ENCODE results near the gene PRKCB. TPM values are rescaled to one million over a fixed set of nuclear protein-coding genes. Genes with fewer than 3 reads are reported as not detected.

Gene PRKCB
- total and polyA plus RNA-seq, 4 donors = 1.6 to 9.4 (median 4.0) TPM

- no peak for TF ChIP-seq ATF3 (IDR thresholded peaks at IDR 0.05)
- TF ChIP-seq JUND (IDR thresholded peaks at IDR 0.05) = no peak
- TF ChIP-seq EGR1 (IDR thresholded peaks at IDR 0.05; ENCODE audit: low read depth in 2 of 2) = no peak
- TF ChIP-seq MAX (IDR thresholded peaks at IDR 0.05) = no peak
- TF ChIP-seq GABPA (IDR thresholded peaks at IDR 0.05 in 1 of 2, conservative IDR thresholded peaks at IDR 0.05 in 1 of 2) = no peak
- no peak for TF ChIP-seq CTCF (IDR thresholded peaks at IDR 0.05; ENCODE audit: low read depth, low read length, missing input control)
Measured at GRCh38 chr16:24180451-24180850, 344.7 kb downstream of the PRKCB start (continued).

- Histone ChIP-seq H3K4me1 (ENCODE audit: control insufficient read depth in 4 of 4, insufficient read depth in 4 of 4, low read length in 3 of 4) (no peaks in the 10 kb centered on the region), H3K27ac (ENCODE audit: low read depth in 1 of 2, low read length in 2 of 2) (no peak overlapping the region), H3K36me3 (ENCODE audit: control insufficient read depth in 4 of 4, insufficient read depth in 3 of 4, low read depth in 1 of 4, low read length in 3 of 4) (no peaks in the 10 kb centered on the region), H3K27me3 (ENCODE audit: control insufficient read depth in 4 of 4, insufficient read depth in 4 of 4, low read length in 3 of 4) (no peaks in the 10 kb centered on the region), H3K4me3 (ENCODE audit: low read depth in 1 of 3, low read length in 3 of 3) (no peak overlapping the region), H3K9me3 (ENCODE audit: control insufficient read depth in 4 of 4, low read length in 3 of 4) (no peaks in the 10 kb centered on the region), H3K9ac (ENCODE audit: low read depth in 1 of 2, low read length in 2 of 2) (no peak overlapping the region)
- TF ChIP-seq JUND (IDR thresholded peaks at IDR 0.05) = no peak
- no peak for TF ChIP-seq ATF3 (IDR thresholded peaks at IDR 0.05)
- TF ChIP-seq YY1 (IDR thresholded peaks at IDR 0.05) = no peak
- TF ChIP-seq EGR1 (IDR thresholded peaks at IDR 0.05; ENCODE audit: low read depth in 2 of 2) = no peak
- TF ChIP-seq NR2F2 (IDR thresholded peaks at IDR 0.05) = no peak
- TF ChIP-seq RXRA (IDR thresholded peaks at IDR 0.05) = no peak
- no peak for TF ChIP-seq TAF1 (conservative IDR thresholded peaks at IDR 0.05)
- no peak for TF ChIP-seq GABPA (IDR thresholded peaks at IDR 0.05 in 1 of 2, conservative IDR thresholded peaks at IDR 0.05 in 1 of 2)
- no peak for TF ChIP-seq FOXA2 (IDR thresholded peaks at IDR 0.05)
- TF ChIP-seq ZBTB33 (IDR thresholded peaks at IDR 0.05) = no peak
- TF ChIP-seq MAX (IDR thresholded peaks at IDR 0.05) = no peak
- TF ChIP-seq CTCF (IDR thresholded peaks at IDR 0.05; ENCODE audit: low read depth, low read length, missing input control) = no peak
- TF ChIP-seq RAD21 (IDR thresholded peaks at IDR 0.05) = no peak
- no peak for TF ChIP-seq HNF4G (IDR thresholded peaks at IDR 0.05)
- no peak for TF ChIP-seq SP1 (IDR thresholded peaks at IDR 0.05)
- no peak for TF ChIP-seq REST (IDR thresholded peaks at IDR 0.05)
- DNase-seq (ENCODE audit: low spot score) = no peak
- WGBS = 69% methylated on average over 9 of the region's 9 CpGs
Measured at GRCh38 chr16:24188021-24188542, 352.3 kb downstream of the PRKCB start.
